ENCODE results near the gene ZFPL1. TPM values are rescaled to one million over a fixed set of nuclear protein-coding genes. Genes with fewer than 3 reads are reported as not detected.

The ZFPL1 gene
- total and polyA plus RNA-seq, 10 of the 15 experiments (the other 5 are each of a cell fraction or from before 2014, with no cell fraction given): 2.2 to 37.8 (median 27.0) TPM

DNA sequence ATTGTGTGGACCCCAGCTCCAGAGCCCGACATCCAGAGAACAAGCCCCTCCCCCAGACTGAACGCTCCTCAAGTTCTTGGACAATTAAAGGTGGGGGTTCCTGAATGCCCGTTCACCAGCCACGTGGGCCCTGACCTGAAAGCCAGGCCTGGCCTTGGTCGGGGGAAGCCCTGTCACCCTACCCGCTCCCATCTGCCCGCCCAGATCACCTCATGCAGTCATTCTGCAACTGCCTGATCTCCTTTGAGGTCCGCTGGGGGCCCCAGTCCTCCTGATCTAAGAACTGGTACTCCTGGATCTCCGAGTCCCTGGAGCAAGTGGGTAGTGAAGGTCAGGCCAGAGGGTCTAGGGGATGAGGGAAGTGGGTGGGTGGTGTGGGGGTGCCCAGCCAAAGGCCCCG is 16.6 kb upstream of the ZFPL1 start:
- DNase-seq (ENCODE audit: low read depth, low spot score) (no peak), ATAC-seq (peak; percentile 81), FAIRE-seq (no peak)
- Histone ChIP-seq H3K9me3 (replicated peaks; ENCODE audit: control insufficient read depth, insufficient read depth, low read length) (no peaks in the 10 kb centered on the region), H3K27ac (ENCODE audit: control insufficient read depth, insufficient read depth) (peak overlapping the region; percentile 54), H3K4me2 (ENCODE audit: control insufficient read depth, insufficient read depth) (peak overlapping the region; percentile 62), H3K4me1 (ENCODE audit: control insufficient read depth, insufficient read depth, low read length) (peaks cover 10% of the 10 kb centered on the region), H3K4me3 (peak overlapping the region; percentile 24; the same call in 1 of the 2 replicates), H3K27me3 (replicated peaks in 1 of 2; ENCODE audit: control insufficient read depth in 2 of 2, insufficient read depth in 2 of 2, low read length in 1 of 2) (no peaks in the 10 kb centered on the region), H4K20me1 (ENCODE audit: control insufficient read depth, insufficient read depth) (no peaks in the 10 kb centered on the region), H3K9ac (ENCODE audit: control insufficient read depth, insufficient read depth, low read length) (no peak overlapping the region), H2AFZ (ENCODE audit: control insufficient read depth, low read depth, low read length) (peak overlapping the region; percentile 61), H3K79me2 (ENCODE audit: control insufficient read depth, insufficient read depth, low read length) (no peaks in the 10 kb centered on the region), H3K36me3 (ENCODE audit: control insufficient read depth in 2 of 2, insufficient read depth in 2 of 2, low read length in 1 of 2) (no peaks in the 10 kb centered on the region)
- no TSS peak for BruUV-seq (replicated peaks)
- POLR2A ChIA-PET: interaction anchor here (0.8 kb wide), 2 partner anchors 8 to 15 kb away, joined by 3 read pairs; no protein-coding TSS in a partner anchor
- SMC1A ChIA-PET (ENCODE audit: uncharacterized antibody, unreplicated experiment): no interaction called here
- 17% methylated on average over 10 of the region's 10 CpGs for WGBS (ENCODE audit: insufficient coverage, insufficient replicate concordance, low lambda C conversion rate, missing lambda C conversion rate)
- RAD21 ChIA-PET (ENCODE audit: unreplicated experiment): no interaction called here
- in situ Hi-C loops (cut with MboI): no loop called here
- CTCF ChIA-PET: interaction anchor here (1.0 kb wide), 1 partner anchor 14 kb away, joined by 5 read pairs; no protein-coding TSS in a partner anchor
- intact Hi-C loops (cut with micrococcal nuclease; ENCODE audit: unreplicated experiment): no loop called here
- TF ChIP-seq SREBF1 (IDR thresholded peaks at IDR 0.05; ENCODE audit: low read length): no peak
- 0 out of 2 replicates have a peak, but pooled peaks have one; percentile 42 for TF ChIP-seq IRF4 (IDR thresholded peaks at IDR 0.05; ENCODE audit: low read depth, low read length)
- peak; percentile 69; the same call in 1 of the 2 replicates for TF ChIP-seq RUNX3 (IDR thresholded peaks at IDR 0.05; ENCODE audit: low read length)
- no peak for TF ChIP-seq TCF3 (IDR thresholded peaks at IDR 0.05; ENCODE audit: borderline replicate concordance, insufficient read depth, low read depth, low read length)
- TF ChIP-seq, protein P1, sequence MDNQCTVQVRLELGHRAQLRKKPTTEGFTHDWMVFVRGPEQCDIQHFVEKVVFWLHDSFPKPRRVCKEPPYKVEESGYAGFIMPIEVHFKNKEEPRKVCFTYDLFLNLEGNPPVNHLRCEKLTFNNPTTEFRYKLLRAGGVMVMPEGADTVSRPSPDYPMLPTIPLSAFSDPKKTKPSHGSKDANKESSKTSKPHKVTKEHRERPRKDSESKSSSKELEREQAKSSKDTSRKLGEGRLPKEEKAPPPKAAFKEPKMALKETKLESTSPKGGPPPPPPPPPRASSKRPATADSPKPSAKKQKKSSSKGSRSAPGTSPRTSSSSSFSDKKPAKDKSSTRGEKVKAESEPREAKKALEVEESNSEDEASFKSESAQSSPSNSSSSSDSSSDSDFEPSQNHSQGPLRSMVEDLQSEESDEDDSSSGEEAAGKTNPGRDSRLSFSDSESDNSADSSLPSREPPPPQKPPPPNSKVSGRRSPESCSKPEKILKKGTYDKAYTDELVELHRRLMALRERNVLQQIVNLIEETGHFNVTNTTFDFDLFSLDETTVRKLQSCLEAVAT (IDR thresholded peaks at IDR 0.05): 0 out of 2 replicates have a peak, but pooled peaks have one; percentile 43
- TF ChIP-seq SP1 (IDR thresholded peaks at IDR 0.05; ENCODE audit: low read depth, low read length): peak; percentile 12
- peak; percentile 12 to 39; a peak in 1 of 4 replicates for TF ChIP-seq IKZF2 (IDR thresholded peaks at IDR 0.05)
- TF ChIP-seq, protein P2, sequence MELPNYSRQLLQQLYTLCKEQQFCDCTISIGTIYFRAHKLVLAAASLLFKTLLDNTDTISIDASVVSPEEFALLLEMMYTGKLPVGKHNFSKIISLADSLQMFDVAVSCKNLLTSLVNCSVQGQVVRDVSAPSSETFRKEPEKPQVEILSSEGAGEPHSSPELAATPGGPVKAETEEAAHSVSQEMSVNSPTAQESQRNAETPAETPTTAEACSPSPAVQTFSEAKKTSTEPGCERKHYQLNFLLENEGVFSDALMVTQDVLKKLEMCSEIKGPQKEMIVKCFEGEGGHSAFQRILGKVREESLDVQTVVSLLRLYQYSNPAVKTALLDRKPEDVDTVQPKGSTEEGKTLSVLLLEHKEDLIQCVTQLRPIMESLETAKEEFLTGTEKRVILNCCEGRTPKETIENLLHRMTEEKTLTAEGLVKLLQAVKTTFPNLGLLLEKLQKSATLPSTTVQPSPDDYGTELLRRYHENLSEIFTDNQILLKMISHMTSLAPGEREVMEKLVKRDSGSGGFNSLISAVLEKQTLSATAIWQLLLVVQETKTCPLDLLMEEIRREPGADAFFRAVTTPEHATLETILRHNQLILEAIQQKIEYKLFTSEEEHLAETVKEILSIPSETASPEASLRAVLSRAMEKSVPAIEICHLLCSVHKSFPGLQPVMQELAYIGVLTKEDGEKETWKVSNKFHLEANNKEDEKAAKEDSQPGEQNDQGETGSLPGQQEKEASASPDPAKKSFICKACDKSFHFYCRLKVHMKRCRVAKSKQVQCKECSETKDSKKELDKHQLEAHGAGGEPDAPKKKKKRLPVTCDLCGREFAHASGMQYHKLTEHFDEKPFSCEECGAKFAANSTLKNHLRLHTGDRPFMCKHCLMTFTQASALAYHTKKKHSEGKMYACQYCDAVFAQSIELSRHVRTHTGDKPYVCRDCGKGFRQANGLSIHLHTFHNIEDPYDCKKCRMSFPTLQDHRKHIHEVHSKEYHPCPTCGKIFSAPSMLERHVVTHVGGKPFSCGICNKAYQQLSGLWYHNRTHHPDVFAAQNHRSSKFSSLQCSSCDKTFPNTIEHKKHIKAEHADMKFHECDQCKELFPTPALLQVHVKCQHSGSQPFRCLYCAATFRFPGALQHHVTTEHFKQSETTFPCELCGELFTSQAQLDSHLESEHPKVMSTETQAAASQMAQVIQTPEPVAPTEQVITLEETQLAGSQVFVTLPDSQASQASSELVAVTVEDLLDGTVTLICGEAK (IDR thresholded peaks at IDR 0.05; ENCODE audit: borderline replicate concordance): no peak
- TF ChIP-seq JUNB (IDR thresholded peaks at IDR 0.05): peak; percentile 80
- TF ChIP-seq DPF2 (IDR thresholded peaks at IDR 0.05): peak; percentile 30; the same call in 1 of the 2 replicates
- no peak for TF ChIP-seq NFYB (IDR thresholded peaks at IDR 0.05; ENCODE audit: insufficient read depth, low read depth, low read length)
- 0 out of 2 replicates have a peak, but pooled peaks have one; percentile 8 for TF ChIP-seq BCL11A (IDR thresholded peaks at IDR 0.05; ENCODE audit: low read depth, low read length)
- no peak for TF ChIP-seq HDAC2 (IDR thresholded peaks at IDR 0.05)
- peak in 1 of 2 experiments; percentile 37; a peak in 1 of 4 replicates for TF ChIP-seq BHLHE40 (IDR thresholded peaks at IDR 0.05; ENCODE audit: borderline replicate concordance in 1 of 2, low read depth in 2 of 2, low read length in 1 of 2)
- TF ChIP-seq PAX5 (IDR thresholded peaks at IDR 0.05; ENCODE audit: borderline replicate concordance, low read depth, low read length): peak; percentile 47; the same call in 1 of the 2 replicates
- TF ChIP-seq EGR1 (IDR thresholded peaks at IDR 0.05; ENCODE audit: borderline replicate concordance in 1 of 2, low read depth in 2 of 2, low read length in 2 of 2): 0 out of 3 replicates have a peak, but pooled peaks of 1 of the 2 experiments have one; percentile 8
- peak; percentile 53; the same call in 1 of the 2 replicates for TF ChIP-seq NR2F1 (conservative IDR thresholded peaks at IDR 0.05)
- TF ChIP-seq MTA2 (IDR thresholded peaks at IDR 0.05; ENCODE audit: low read depth): peak; percentile 34; the same call in 1 of the 2 replicates
- peak; percentile 62 for TF ChIP-seq IKZF1 (conservative IDR thresholded peaks at IDR 0.05)

Measured in GM12878 (cell line).